ENCODE data around the gene PELI1.

The PELI1 gene

DNA sequence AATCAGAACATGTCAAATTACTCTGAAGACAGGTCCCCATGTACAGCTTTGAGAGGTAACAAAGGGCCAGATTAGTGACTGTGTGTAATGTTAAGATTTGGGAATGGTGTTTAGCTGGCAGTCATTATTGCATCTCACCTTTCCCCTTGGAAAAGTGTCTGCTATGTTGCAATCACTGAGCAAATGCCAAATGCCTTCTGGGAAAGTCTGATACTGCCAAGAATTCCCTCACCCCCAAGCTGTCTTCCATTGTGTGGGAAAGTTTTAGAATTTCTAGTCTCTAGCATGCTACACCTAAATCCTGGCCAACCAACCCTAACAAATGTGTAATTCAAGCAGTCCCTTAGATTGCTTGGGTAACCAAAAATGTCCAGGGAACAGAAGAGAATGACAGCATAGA, 13.6 kb upstream of the PELI1 start:
- no peak for DNase-seq (ENCODE audit: low spot score)

DNA sequence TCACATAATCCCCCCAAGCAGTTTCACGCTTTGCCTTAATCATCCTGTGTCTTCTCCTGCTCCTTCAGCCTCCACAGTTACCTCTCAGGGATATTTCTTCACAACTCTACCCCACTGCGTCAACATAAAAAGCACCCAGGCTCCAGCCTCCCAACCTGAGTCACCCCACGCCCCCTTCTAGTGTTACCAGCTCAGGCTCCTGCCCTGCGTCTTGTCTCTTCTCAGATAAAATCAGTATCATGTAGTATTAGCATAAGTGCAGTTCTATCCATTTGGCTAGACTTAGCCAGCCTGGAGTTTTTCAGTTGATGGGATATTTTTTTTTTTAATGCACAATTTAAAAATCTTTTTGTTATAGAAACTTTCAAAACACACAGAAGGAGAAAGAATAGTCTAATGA, 9.6 kb upstream of the PELI1 start:
- DNase-seq (ENCODE audit: low spot score) = no peak

DNA sequence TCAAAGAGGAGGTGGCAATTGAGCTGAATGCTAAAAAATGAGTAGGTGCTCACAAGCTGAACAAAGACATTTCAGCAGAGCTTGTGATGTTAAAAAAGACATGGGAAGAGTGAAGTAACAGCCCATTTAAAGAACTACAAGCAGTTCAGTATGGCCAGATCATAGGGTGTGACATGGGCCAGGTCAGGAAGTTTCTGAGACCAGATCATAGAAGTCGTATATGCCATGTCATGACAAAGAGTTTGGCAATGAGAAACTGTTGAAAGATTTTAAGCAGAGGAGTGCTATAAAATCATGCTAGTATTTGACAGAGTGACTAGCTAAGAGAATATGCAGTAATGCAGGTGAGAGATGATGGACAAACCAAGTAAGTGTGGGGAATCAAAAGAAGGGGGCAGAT, 7.3 kb upstream of the PELI1 start:
- no peak for DNase-seq (ENCODE audit: low spot score)

DNA sequence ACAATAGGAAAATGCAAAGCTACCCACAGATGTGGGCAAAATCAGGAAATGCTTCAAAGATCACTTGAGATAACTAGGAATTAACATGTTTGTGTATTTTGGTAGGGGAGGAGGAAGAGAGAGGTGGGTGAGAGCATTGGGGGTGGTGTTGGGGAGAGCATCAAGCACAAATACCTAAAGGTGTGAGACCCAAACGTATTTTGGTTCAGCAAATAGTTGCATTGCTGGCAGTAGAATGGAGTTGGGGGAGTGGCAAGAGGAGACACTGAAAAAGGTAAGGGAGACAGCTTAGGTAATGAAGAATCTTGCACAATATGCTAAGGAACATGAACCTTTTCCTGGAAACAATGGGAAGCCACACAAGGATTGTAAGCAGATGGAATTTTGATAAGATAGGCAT, 1.5 kb upstream of the PELI1 start:
- no peak for DNase-seq (ENCODE audit: low spot score)

DNA sequence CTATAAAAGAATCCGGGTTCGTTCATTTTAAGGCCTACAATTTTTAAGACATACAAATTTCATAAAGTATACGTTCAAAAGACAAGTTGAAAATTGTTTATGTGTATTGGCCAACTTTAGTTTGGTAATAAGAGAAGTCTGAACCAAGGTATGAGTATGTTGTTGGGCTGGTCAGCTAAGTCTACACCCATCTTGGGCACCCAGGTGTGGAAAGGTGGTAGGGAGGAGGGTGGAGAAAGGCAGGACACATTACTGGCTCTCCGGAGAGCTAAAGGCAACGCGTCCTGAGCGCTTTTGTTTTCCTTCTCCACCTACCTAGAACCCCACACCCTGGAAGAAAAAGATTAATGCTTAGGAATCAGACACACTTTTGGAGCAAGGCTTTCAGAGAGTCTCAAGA, 899 bp upstream of the PELI1 start:
- no peak for DNase-seq (ENCODE audit: low spot score)

DNA sequence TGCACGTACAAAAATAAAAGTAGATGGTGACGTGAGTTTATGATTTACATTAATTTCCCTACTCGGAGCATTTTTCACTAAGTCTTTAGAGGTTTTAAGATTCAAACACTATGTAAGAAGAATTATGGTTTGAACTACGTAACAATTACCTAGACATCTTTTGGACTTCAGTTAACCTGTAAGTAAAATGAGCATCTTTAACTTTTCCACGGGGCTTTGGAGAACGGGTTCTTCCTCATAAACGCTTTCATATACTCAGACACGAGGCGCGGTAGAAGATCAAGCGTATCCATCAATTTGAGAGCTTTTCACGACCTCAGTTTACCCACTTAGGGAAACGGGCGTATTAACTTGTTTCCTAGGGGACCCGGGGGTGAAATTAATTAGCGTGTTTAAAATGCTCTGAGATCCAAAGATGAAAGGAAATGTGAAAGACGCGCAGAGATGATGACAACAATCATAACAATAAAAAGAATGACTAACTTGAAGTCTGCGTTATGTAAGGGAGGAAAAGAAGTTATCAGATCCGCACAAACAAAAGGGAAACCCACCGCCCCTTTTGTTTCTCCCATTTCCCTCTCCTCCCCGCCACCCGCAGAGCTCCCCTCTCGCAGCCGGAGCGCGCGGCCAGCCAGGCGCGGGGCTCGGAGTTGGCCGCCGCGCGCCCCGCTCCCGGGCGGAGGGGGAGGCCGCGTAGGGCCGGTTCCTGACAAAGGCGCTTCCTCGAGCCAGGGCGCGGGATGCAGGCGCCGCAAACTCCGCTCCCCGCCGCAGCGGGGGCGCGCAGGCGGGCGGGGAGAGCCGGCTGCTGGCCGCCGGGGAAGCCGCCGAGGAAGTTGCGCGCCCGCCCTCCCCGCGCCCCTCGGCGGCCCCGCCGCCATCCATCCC, 807 bp downstream of the PELI1 start:
- peak; percentile 61 for DNase-seq (ENCODE audit: low spot score)

DNA sequence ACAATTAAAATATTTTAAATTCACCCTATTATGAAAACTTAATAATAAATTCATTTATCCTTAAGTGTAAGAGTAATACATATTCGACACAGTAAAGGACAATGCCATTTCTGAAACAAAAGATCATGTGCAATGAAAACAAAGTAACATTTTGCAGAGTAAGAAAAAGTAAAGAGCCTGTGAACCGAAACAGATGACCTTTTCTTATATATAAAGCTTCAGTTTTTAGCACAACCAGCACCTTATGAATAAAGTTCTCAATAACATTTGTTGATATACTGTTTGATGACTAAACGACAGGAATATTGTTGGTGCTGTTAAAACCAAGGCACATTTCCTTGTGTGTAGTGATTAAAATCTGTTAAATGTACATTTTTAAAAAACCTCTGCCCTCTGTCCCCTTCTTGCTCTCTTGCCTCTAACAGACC, 1.5 kb downstream of the PELI1 start:
- no peak for DNase-seq (ENCODE audit: low spot score)

DNA sequence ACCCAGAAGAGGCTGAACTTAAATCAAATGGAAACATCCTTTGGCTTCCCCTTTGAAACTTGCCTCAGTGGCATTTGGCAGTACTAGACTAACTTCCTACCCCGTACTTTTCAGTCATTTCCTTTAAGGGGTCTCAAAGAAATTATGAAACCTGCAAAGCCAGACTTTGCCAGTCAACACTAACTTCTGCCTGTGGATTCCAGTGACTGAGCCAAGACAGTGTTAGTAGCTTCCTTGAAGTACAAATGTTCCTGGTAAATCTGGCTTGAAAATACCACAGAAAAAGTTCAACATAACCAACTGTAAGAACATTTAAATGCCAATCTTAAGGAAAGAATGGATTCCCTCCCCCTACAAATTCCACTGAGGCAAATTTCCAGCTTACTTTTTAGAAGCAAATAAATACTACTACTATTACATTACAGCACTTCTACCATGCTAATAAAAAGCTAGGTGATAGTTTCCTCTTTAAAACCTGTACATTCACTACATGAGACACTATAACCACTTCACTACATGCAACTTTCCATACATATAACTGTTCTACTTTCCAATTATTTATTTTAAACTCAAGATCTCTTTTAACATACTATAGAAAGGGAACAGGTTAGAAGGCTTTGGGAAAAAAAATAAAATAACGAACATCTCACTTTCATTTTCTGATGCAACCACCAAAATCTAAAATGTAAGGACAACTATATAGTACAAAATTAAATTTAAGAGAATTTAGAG, 2.4 kb downstream of the PELI1 start:
- DNase-seq (ENCODE audit: low spot score) = no peak

DNA sequence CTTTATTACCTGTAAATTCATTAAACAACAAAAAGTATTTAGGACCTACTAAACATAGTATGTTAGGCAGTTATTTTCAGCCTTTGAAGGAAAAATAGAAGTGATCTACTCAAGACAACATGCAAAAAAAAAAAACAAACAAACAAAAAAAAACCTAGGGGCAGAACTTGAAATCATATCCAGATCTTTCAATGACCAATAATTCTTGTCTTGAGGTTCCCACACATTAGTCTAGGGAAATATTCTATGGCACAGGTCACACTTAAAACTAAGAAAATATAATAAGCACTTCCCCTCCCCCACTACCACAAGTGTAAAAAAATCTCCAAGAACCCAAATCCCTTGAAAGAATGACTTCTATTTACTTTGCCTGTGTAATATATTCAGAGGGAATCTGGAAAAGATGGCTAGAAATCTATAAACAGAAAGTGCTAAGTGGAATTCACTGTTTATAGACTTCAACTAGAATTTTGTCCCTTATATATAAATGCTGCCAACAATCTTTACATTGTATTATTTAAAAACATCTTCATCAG, 3.5 kb downstream of the PELI1 start:
- DNase-seq (ENCODE audit: low spot score) = no peak

DNA sequence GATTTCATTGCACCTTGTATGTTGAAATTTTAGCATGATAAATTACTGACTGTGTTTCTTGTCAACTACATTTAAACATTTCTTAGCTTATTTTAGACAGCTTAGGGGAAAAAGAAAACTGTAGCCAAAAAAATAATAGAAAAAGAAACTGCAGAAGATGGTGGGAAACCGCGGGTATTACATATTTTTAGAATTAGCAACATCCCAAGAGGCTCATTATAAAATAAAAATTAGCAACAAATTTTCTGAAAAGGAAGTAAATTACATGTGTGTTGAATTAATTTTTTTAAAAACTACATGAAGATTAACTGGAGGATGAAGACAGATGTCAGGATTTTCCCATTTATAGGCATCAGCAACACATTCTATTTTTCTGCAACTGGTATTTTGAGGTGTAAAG, 4.3 kb downstream of the PELI1 start:
- no peak for DNase-seq (ENCODE audit: low spot score)

DNA sequence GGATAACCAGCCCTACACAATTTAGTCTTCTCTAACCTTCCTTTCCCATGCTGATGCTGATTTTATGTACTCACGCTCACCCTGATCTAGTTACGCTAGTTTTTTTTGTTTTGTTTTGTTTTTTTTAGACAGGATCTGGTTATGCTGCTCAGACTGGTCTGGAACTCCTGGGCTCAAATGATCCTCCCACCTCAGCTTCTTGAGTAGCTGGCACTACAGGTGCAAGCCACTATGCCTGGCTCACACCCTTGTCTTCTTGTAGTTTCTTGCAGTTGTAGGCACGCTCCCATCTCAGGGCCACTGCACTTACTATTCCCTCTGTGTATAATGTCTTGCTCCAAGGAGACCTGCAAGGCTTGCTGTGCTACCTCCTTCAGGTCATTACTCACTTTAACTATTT, 6.2 kb downstream of the PELI1 start:
- DNase-seq (ENCODE audit: low spot score) = no peak

DNA sequence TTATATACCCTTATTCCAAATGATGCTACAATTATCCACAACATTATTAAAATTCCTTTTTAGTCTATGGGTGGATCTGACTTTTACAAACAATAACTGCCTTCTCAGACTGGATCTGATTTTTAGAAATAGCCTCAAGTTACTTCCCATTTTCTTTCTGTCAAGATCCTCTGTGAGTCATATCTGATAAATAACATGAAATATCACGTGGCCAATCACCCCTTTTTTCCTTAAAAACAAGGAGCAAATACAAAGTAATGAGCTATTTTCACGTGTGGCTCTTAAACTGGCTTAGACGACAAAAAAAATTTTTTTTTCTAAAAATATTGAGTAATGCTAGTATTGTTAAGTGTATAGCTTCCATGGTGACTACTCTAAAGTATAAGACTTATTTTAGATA, 6.7 kb downstream of the PELI1 start:
- no peak for DNase-seq (ENCODE audit: low spot score)

DNA sequence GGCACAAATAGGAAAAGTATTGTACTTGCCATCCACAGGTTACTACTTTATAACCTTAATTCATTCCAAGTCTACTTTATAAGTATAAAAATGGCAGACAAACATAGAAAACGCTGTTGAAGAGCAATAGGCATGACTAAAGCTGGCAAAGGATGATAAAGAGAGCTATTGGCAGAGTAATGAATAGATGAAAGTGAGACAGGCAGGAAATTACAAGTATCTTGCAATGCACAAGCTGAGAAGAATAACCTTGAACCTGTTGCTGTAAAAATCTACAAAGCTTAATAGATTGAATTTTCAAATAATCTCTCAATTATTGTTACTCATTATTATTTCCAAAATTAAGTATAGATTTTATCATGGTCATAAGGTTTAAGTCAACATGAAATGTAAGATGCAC, 8.8 kb downstream of the PELI1 start:
- DNase-seq (ENCODE audit: low spot score) = no peak

DNA sequence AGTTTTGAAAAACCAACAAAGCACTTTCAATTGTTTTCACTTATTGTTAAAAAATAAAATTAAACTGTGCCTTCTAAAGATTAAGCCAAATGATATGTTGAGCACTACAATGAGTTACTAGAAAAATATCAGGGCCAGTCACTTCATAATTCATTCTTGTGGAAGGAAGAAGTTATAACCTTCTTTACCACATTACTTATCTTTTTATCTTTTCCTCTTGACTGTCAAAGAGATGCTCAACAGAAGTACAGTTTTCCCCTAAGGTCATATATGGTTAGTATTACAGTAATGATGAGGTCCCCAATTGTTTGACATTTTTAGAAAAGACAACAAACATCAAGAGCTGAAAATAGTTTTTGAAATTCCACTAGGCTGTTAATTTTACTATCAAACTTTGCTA, 9.4 kb downstream of the PELI1 start:
- no peak for DNase-seq (ENCODE audit: low spot score)

DNA sequence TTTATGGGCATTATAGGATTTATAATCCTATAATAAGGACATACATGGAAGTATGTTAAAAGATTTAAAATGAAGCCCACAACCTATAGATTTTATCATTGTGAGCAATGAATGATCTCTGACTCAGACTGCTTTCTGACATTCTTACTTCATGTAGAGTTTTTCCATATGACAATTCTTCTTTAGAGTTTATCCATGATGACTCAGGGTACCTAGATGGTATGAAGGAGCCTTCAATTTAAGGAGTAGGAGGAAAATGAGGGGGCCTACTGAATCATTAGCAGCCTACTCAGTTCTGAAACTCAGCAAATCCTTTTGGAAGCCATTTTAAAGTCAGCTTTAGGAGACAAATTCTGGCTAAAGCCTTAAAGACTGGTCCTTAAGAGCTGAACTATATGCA, 10.4 kb downstream of the PELI1 start:
- DNase-seq (ENCODE audit: low spot score) = no peak

DNA sequence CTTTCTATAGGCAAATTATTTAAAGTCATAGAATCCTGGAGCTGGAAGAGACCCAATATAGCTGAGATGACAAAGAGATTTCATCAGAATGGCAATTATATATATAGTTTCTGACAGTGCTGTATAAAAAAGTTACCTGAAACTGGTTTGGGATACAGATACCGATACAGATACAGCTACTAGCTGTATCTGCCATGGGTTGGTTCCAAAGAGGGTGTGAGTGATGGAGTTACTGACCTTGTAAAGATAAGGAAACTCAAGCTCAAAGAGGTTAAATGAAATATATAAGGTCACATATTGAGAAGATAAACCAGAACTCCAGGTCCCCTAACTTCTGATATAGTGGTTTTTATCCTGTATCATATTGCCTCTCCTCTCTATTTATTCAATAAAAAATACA, 10.9 kb downstream of the PELI1 start:
- DNase-seq (ENCODE audit: low spot score) = no peak

DNA sequence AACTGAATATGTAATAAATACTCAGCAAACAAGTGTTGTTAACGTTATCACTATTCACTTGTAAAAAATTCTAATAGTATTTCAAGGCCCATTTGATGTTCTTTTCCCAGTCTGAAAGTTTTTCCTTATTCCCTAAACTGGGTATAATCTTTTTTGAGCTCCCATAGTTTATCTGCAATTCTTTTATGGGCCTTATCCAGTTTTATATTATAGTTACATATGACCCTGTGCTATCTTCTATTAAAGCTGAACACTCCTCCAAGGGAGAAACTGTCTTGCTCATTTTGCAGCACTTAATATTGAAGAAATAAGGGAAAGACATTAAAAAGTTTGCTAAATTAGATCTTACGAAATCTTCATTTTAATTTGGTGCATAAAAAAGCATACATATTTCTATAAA, 13.9 kb downstream of the PELI1 start:
- DNase-seq (ENCODE audit: low spot score) = no peak

DNA sequence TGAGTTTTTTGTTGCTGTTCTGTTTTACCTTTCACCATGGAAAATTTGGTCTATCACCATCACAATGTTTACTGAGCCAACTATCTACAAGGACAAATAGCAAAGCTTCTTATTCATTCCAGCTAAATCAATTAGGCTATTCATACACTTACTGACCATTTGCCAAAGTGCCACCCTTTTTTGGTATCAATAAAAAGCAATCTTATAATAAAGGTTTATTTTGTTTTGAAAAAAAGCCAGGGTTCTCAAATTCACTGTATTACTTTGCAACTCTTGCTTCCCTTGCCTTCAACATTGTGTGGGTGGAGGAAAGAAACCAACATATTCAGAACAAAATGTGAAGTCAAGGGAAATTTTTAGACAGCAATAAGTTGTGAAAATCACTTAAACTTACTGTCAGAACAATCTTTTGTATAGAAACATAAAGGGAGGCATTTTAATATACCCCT, 15.3 kb downstream of the PELI1 start:
- DNase-seq (ENCODE audit: low spot score) = peak; percentile 57

DNA sequence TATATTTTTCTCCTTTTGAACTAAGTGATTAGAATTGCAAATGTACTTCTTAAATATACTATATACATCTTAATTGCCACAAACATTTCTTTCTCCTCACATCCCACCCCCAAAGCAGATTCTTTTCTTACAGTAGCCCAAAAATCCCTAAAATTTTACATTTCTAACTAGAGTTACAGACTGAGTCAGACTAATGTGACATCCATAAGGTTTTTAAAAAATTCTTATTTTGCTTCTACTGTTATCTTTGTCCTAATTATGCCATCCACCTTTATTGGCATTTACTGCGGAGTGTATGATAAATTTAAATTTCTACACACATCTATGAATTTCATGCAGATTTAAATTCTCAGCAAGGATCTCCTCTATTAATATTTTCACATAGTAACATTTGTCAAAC, 15.8 kb downstream of the PELI1 start:
- DNase-seq (ENCODE audit: low spot score) = no peak

DNA sequence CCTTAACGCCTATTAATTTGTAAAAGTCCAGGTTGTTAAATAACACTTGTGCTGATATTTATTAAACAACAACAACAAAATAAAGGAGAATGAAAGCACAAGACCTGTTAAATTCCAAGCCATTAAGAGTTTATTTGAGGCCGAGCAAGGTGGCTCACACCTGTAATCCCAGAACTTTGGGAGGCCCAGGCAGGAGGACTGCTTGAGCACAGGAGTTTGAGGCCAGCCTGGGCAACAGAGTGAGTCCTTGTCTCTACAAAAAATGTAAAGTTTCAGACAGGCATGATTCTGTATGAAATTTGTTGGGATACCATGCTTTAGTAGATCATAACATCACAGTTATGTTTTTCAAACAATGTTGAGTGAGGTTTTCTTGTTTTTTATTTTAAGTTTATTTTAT, 17.1 kb downstream of the PELI1 start:
- DNase-seq (ENCODE audit: low spot score) = no peak

DNA sequence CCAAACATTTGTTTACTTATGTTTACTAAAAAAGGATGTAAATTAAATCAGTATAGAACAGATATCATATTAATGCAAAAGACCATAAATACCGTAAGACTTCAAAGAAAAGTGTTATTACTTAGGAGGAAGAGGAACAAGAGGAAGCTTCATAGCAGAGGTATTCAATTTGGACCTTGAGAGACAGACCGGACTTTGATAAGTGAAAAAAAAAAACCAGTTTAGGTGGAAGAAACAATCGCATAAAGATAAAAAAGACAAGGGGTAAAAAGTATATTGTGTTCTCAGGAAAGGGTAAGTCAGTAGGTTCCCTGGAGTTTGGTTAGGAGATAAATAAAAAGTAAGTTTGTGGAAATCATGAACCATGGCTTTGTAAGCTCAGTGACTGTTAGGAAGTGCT, 17.6 kb downstream of the PELI1 start:
- DNase-seq (ENCODE audit: low spot score) = no peak

DNA sequence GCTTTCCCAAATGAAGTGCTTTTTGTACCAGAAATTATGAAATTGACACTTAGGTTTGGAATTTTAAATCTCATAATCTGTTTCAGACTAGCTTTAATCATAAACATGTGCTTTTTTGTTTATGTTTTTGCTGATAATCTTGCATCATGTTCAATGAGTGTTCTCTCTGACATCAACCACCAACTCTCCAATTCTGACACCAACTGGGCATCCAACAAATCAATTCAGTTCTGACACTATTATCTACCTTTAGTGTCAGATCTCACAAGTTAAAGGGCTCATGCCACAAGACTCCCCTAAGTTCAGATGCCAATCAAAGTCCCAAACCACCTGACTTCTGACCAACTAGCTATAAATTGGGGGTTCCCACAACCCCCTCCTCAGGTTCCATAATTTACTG, 19.6 kb downstream of the PELI1 start:
- DNase-seq (ENCODE audit: low spot score) = no peak

DNA sequence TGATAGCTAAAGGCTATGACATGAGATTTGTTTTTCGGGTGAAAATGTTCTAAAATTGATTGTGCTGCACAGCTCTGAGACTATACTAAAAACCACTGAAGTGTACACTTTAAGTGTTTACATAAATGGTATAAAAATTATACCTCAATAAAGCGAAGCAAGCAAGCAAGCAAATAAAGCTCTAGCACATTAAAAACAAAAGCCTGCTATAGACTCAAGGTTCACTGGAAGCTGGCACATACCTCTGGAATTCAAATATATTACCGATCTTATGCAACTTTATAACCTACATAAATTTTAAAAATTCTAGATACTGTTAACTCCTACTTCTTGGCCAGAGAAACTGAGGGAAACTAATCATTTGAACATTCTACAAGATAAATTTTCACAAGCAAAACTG, 20.1 kb downstream of the PELI1 start:
- DNase-seq (ENCODE audit: low spot score) = no peak

Measured in globus pallidus (tissue), 1 donor.